Measurements from ENCODE around the gene INHBE.

DNA sequence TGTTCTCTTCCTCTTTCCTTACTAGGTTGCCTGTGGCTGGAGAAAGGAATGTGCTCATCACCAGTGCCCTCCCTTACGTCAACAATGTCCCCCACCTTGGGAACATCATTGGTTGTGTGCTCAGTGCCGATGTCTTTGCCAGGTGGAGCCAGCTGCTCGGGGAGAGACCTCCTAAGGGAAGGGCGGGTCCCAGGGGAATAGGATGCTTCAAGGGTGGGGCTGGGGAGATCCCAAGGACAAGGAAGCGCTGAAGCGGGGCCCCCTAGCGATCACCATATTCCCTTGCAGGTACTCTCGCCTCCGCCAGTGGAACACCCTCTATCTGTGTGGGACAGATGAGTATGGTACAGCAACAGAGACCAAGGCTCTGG, 43.0 kb downstream of the INHBE start:
- TF ChIP-seq, protein P1, sequence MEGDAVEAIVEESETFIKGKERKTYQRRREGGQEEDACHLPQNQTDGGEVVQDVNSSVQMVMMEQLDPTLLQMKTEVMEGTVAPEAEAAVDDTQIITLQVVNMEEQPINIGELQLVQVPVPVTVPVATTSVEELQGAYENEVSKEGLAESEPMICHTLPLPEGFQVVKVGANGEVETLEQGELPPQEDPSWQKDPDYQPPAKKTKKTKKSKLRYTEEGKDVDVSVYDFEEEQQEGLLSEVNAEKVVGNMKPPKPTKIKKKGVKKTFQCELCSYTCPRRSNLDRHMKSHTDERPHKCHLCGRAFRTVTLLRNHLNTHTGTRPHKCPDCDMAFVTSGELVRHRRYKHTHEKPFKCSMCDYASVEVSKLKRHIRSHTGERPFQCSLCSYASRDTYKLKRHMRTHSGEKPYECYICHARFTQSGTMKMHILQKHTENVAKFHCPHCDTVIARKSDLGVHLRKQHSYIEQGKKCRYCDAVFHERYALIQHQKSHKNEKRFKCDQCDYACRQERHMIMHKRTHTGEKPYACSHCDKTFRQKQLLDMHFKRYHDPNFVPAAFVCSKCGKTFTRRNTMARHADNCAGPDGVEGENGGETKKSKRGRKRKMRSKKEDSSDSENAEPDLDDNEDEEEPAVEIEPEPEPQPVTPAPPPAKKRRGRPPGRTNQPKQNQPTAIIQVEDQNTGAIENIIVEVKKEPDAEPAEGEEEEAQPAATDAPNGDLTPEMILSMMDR (IDR thresholded peaks at IDR 0.05 in 4 of 5, conservative IDR thresholded peaks at IDR 0.05 in 1 of 5), result no peak
- TF ChIP-seq POLR2A (IDR thresholded peaks at IDR 0.05), result no peak

All from gastrocnemius medialis (tissue), 4 donors.